ENCODE results near the gene PEX10. TPM values are rescaled to one million over a fixed set of nuclear protein-coding genes. Genes with fewer than 3 reads are reported as not detected.

Gene PEX10
- total RNA-seq, 4 donors from 2014 or later: 23.2 to 33.2 (median 27.2) TPM

DNA sequence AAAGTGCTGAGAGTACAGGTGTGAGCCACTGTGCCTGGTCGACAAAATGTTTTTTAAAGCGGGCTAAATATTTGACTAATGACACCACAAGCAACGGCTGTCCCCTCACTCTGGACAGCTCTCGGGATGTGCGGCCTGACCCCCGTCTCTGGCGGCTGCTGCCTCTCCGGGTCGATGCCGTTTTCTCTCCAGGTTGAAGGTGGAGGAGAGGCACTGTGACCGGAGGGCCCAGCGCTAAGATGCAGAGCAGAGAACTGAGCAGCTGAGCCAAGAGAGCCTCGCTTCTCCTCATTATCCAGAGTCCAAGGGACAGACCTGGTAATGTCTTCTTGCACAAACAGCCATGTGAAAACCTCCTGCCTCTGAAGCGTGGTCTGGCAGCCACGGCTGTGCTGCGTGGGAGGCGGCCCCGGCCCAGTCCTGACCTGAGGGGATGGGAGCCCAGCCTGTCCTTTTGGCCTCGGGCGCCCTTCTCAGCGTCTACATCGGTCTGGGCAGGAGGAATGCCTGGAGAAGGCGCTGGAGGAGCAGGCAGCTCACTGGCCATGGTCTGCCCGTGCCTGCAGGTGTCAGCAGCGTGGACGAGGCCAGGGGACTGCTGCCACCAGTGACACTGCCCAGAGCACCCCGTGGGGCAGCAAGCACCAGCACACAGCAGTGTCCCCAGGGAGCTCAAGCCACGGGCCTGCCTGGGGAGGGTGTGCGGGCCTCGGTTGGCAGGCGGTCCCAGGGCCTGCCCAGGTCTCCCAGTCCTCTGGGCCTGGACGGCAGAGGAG, 31.4 kb downstream of the PEX10 start:
- no peak for DNase-seq
- intact Hi-C loops (cut with DNase I): loop anchor here (2.0 kb wide), 1 partner anchor 186 kb away; the partner anchor contains the start of gene FAAP20
- Histone ChIP-seq H3K27me3 (no peaks in the 10 kb centered on the region), H3K4me1 (peaks cover 0 to 15% (median 9%) of the 10 kb centered on the region in 3 donors), H3K36me3 (no peaks in the 10 kb centered on the region), H3K4me3 (no peak overlapping the region), H3K27ac (no peak overlapping the region), H3K9me3 (no peaks in the 10 kb centered on the region)
- no peak for TF ChIP-seq POLR2A (IDR thresholded peaks at IDR 0.05)
- 81 to 96% methylated on average over 3 to 13 of the region's 32 CpGs for WGBS, 2 donors

DNA sequence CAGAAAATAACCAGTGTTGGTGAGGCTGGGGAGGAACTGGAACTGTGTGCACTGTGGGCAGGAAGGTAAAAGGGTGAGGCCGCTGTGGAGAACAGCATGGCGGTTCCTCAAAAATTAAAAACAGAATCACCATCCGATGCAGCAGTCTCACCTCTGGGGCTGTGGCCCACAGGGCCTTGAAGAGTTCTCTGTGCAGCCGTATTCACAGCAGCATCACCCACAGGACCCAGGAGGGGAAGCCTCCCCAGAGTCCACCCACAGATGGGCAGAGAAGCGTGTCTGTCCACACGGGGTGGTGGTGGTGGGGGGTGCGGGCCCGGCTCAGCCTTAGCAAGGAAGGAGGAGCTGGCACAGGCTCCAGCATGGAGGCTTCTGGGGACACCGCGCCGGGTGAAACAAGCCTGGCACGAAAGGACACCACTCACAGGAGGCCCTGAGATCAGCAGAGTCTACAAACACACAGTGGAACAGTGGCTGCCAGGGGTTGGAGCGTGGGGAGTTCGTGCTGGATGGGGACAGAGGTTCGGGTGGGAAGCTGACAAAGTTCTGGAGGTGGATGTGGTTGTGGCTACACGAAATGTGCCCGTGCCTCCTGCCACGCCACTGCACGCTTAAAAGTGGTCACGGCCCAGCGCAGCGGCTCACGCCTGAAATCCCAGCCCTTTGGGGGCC, 32.5 kb downstream of the PEX10 start:
- intact Hi-C loops (cut with DNase I): loop anchor here (2.0 kb wide), 1 partner anchor 185 kb away; the partner anchor contains the start of gene FAAP20
- DNase-seq: no peak
- TF ChIP-seq POLR2A (IDR thresholded peaks at IDR 0.05): no peak
- TF ChIP-seq, protein P1, sequence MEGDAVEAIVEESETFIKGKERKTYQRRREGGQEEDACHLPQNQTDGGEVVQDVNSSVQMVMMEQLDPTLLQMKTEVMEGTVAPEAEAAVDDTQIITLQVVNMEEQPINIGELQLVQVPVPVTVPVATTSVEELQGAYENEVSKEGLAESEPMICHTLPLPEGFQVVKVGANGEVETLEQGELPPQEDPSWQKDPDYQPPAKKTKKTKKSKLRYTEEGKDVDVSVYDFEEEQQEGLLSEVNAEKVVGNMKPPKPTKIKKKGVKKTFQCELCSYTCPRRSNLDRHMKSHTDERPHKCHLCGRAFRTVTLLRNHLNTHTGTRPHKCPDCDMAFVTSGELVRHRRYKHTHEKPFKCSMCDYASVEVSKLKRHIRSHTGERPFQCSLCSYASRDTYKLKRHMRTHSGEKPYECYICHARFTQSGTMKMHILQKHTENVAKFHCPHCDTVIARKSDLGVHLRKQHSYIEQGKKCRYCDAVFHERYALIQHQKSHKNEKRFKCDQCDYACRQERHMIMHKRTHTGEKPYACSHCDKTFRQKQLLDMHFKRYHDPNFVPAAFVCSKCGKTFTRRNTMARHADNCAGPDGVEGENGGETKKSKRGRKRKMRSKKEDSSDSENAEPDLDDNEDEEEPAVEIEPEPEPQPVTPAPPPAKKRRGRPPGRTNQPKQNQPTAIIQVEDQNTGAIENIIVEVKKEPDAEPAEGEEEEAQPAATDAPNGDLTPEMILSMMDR (IDR thresholded peaks at IDR 0.05): no peak
- no peak overlapping the region for H3K27ac ChIP-seq
- no peaks in the 10 kb centered on the region for H3K9me3 ChIP-seq
- H3K4me3 ChIP-seq: no peak overlapping the region
- no peaks in the 10 kb centered on the region for H3K27me3 ChIP-seq
- no peaks in the 10 kb centered on the region for H3K36me3 ChIP-seq
- 83 to 89% methylated on average over 15 to 22 of the region's 23 CpGs for WGBS, 2 donors
- peaks cover 0 to 15% (median 9%) of the 10 kb centered on the region in 3 donors for H3K4me1 ChIP-seq

DNA sequence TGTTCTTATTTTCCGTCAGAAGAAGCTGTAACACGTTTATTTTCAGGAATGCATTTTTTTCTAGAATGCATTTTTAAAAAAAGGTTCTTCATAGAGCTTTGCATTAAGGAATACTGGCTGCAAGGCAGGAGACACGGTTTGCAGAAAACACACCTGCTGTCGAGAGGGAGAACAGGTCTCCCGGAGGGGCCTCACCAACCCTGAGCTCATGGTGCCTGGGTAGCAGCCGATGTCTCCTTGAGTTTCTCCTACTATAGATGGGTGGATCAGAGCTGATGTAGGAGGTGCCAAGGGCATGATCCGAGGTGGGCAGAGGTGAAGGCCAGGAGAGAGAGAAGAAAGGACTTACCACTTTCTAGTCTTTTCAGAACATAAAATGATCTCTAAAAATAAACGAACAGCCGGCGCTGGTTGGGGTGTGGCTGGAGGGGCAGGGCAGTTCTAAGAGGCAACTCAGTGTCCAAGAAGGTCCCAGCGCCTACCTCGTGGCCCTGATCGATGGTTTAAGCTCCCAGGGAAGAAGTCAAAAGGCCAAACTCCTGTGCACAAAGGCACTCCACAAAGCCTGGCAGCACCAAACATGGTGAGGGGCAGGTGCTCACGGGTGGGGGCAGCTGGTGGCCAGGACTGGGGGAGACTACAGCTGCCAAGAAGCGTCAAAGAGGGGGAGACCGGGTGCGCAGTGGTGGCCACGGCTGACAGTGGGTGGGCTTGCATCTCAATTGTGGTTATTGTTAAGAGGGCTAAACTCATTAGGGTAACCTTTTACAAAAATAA, 33.2 kb downstream of the PEX10 start:
- no peak overlapping the region for H3K4me3 ChIP-seq
- DNase-seq: no peak
- TF ChIP-seq POLR2A (IDR thresholded peaks at IDR 0.05): no peak
- TF ChIP-seq, protein P1 (IDR thresholded peaks at IDR 0.05): no peak
- no peaks in the 10 kb centered on the region for H3K9me3 ChIP-seq
- intact Hi-C loops (cut with DNase I): no loop called here
- H3K36me3 ChIP-seq: no peaks in the 10 kb centered on the region
- no peak overlapping the region for H3K27ac ChIP-seq
- H3K27me3 ChIP-seq: no peaks in the 10 kb centered on the region
- H3K4me1 ChIP-seq: peaks cover 0 to 15% (median 9%) of the 10 kb centered on the region in 3 donors
- WGBS, 2 donors: 73 to 76% methylated on average over 17 to 18 of the region's 18 CpGs

DNA sequence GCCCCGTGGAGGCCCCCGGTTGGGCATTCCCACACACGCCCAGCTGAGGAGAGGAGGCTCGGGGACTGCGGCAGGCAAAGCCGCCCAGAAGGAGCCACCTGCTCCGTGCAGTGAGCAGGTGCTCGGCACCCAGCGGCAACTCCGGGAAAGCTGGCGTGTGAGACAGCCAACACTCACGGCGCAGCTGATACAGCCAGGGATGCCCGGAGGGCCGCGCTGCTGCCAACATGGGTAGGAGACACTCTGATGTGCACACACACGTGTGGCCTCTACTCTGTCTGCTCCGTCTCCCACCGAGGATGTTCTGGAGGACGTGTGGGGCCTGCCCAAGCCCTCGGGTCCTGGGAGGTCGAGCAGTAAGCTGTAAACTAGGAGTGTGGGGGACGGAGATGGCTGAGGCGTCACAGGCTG, 33.9 kb downstream of the PEX10 start:
- intact Hi-C loops (cut with DNase I): no loop called here
- no peak for DNase-seq
- Histone ChIP-seq H3K4me3 (no peak overlapping the region), H3K9me3 (no peaks in the 10 kb centered on the region), H3K27ac (no peak overlapping the region), H3K36me3 (no peaks in the 10 kb centered on the region), H3K27me3 (no peaks in the 10 kb centered on the region), H3K4me1 (peaks cover 0 to 15% (median 9%) of the 10 kb centered on the region in 3 donors)
- WGBS, 2 donors: 81 to 87% methylated on average over 10 to 11 of the region's 24 CpGs
- TF ChIP-seq, protein P1 (IDR thresholded peaks at IDR 0.05): no peak
- TF ChIP-seq POLR2A (IDR thresholded peaks at IDR 0.05): no peak

DNA sequence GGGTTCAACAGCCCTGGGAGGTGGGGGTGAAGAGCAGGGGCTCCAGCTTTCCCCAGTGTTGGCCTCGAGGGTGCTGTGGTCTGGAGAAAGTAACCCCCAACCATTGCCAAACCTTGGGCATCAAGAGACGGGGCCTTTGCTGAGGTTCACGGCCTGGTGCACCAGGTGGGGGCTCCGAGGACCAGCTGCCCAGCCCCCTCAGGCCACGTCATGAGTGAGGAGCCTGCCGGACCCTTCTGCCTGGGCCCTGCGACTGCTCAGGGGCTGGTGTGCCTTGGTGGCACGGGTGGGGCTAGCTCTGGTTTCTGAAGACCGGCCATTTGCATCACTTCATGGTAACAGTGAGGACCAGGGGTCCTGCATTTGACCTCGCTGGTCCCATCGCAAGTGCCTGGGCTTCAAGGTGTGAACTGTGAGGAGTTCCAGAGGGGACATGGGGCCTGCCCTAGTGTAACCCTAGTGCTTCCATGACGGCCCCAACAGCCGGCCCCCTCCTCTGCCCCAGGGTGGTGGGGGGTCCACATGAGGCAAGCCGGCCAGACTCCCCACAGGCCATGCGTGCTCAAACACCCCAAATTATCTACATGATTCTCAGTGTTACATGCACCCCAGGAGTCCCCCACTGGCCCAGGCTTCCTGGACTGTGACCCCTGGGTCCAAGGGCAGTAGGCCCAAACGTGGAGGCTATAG, 34.5 kb downstream of the PEX10 start:
- Histone ChIP-seq H3K36me3 (no peaks in the 10 kb centered on the region), H3K9me3 (no peaks in the 10 kb centered on the region), H3K27ac (no peak overlapping the region), H3K4me3 (no peak overlapping the region), H3K4me1 (peaks cover 1 to 18% (median 9%) of the 10 kb centered on the region in 3 donors), H3K27me3 (no peaks in the 10 kb centered on the region)
- DNase-seq: no peak
- TF ChIP-seq, protein P1 (IDR thresholded peaks at IDR 0.05): no peak
- no peak for TF ChIP-seq POLR2A (IDR thresholded peaks at IDR 0.05)
- intact Hi-C loops (cut with DNase I): no loop called here
- 90 to 100% methylated on average over 2 to 3 of the region's 16 CpGs for WGBS, 2 donors

All from esophagus squamous epithelium (tissue), 5 donors.